Stimulated activated CD8-positive, alpha-beta memory T cell treated with anti-CD3 and anti-CD28 coated beads, Interleukin-12 subunit alpha, Interleukin-12 subunit beta, amount 100 ng/mL, for 24 hours (primary cell): ENCODE data around the gene DCPS.
"Not testable (repeated sequence)": the region's sequence is repeated elsewhere in the genome, so short reads cannot be mapped to it uniquely, and the experiment has no call there.

Experiments used
- DNase-seq: peaks from one replicate; pipeline ENCODE4 v3.0.0-alpha.2; 2020; ENCODE audit errors: extremely low read depth

DCPS gene

GRCh38 chr11:126383339-126384335 lies 79.8 kb downstream of the DCPS start:
- DNase-seq = no peak

DNA sequence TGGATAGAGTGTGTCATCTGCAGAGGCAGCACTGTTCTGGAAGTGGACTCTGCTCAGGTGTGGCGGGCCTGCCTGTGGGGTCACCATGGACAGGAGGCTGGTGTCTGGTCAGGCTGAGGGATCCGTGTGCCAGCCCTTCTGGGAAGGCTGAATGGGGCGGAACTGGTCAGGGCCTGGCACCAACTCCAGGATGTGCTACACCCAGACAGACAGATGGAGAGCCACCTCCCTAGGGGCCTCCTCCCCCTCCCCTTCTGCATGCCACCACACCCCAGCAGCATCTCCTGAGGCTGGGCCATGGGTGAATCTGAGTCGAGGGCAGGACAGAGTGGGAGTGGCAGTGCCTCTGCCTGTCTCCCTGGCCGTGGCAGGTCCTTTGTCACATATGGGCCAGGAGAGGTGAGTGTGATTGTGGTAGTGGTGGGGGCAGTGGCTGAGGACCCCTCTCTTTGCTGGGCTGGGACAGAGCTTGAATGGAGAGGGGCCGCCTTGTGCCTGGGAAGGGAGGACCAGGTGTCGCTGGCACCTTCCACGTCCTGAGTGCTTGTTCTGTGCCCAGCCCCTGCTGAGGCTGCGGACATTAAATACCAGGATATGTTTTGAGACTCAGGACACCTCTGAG lies 80.7 kb downstream of the DCPS start:
- DNase-seq = no peak

DNA sequence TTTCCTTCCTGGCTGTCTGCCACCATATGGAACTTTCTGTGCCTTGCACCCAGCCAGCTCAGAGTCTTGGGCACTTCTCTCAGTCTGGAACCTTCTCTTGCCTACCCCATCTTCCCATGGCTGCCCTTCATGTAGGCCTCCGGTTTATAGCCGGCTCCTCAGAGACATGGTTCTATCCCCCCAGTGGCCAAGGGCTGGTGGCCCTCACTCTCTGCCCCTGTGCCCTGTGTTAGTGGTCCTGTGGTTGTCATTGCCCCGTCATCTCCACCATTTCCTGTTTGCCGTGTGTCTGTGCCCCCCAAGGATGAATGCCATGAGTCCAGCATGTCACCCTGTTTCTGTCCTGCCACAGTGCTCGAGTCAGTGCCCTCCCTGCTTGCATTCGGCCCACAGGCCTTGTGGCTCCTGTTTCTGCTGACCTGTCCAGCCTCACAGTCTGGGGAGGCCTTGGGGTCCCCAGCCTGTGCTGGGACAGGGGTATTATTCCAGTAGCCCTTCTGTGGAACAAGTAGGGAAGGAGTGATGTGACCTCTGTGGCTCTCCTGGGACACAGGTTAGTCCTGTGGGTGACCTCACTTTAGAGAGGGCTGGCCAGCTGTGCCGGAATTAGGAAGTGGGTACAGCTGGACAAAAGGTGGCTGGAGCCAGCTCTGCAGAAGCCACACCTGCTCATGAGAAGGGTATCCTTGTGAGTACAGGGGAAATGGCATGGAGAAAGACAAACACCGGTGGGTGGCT lies 82.3 kb downstream of the DCPS start:
- DNase-seq = no peak

DNA sequence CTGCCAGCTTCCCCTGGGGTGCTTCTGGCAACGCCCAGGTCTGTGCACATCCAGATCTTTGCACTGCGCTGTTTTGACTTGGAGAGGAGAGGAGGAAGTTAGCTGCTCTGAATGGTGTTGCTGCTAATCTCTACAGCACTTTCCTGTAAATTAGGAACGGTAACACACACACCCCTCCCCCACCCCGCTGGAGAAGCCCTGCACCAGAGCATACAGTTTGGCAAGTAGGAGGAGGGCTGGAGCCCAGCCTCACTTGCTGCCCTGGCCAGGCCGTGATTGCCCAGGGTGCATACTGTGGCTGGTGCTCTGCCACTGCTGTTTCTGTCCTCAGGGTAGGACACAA lies 82.8 kb downstream of the DCPS start:
- DNase-seq = not testable (repeated sequence)

- DNase-seq = no peak
Observed at GRCh38 chr11:126387857-126388256, 84.0 kb downstream of the DCPS start.

DNA sequence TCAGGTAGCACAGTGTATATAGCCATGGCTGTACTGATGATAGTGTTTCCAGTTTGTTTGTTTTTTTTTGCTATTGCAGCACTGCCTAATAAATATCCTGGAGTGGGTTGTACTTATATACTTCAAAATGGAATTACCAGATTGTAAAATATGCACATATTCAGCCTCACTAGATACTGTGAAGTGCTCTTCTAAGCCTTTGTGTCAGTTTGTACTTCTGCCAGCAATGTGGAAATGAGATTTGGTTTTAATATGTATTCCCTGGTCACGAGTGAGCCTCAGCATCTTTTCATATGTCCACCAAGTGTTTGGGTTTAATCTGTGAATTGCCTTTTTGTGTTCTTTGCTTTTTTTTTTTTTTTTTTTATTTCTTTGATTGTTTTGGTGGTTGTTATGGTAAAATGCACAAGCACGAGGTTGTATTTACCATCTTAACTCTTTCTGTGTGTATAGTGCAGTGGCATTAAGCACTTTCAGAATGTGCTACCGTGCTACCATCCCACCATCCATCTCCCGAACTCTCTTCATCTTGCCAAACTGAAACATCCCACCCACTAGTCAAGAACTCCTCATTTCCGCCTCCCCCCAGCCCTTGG lies 86.5 kb downstream of the DCPS start:
- DNase-seq = no peak

DNA sequence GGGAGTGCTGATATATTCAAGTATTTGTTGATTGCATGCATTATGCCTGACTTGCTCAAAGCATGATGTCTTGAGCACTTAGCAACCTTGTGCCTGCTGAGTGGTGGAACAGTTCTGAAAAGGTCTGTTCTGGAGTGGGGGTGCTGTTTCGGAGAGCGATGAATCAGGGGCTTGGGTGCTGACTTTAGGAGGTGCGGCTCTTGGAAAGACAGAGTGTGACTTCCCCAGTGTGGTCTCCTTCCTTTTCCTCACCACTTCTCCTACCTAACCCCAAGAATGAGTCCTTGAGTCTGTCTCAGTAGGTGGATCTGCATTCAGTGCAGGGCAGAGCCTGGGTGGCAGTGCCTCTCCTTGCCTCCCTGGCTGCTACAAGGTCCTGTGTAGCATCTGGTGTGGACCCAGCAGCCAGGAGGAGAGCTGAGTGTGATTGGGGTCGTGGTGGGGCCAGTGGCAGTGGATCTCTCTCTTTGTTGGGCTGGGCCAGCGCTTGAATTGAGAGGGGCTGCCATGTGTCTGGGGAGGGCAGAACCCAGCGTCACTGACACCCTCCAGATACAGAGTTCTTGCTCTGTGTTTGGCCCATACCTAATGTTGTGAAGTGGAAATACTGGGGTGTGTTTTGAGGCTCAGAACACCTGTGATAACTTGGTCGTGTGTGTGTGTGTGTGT lies 87.6 kb downstream of the DCPS start:
- DNase-seq = no peak

DNA sequence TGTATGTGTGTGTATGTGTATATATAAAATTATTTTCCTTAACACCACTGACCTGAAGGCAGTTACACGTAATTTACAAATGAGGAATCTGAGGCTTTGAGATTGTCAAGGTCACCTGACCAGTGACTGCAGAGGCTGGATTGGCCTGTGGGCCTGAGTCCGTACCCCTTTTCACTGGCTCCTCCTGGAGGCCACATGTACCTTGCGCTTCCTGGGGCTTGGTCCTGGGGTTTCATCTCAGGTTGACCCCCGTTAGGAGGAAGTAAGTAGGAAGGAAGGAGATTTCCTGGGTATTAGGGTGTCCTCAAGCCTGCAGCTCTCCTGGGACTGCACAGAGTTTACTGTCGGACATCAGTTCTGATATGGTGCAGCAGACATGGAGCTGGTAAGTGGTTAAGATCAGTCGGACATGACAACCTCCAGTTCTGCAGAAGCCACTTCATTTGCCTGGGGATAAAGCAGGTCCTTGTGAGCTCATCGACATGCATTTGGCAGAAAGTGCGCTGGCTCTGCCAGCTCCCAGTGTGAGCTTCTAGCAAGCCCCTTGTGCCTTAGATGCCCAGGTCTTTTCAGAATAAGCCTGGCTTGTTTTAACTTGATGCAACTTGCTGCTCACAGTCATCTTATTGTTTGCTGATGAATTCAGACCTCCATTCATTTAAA lies 88.2 kb downstream of the DCPS start:
- DNase-seq = no peak

GRCh38 chr11:126392633-126393013 lies 88.8 kb downstream of the DCPS start:
- DNase-seq = no peak

DNA sequence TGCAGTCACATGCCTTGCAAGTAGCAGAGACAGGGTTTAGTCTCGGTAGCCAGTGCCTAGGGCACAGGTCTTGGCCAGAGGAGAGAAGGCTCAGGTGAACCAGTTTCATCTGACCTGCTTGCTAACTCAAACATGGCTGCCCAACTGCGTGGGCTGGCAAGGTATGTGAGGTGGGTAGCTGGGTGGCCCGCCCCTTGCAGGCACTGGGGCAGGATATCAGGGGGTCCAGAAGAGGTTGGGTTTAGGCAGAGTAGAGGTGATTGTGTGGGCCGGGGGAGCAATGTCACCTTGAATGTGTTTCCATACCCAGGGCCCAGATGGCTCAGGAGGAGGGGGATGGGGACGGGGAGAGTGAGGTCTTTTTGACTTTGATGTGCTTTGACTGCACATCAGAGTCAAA lies 89.3 kb downstream of the DCPS start:
- DNase-seq = no peak

DNA sequence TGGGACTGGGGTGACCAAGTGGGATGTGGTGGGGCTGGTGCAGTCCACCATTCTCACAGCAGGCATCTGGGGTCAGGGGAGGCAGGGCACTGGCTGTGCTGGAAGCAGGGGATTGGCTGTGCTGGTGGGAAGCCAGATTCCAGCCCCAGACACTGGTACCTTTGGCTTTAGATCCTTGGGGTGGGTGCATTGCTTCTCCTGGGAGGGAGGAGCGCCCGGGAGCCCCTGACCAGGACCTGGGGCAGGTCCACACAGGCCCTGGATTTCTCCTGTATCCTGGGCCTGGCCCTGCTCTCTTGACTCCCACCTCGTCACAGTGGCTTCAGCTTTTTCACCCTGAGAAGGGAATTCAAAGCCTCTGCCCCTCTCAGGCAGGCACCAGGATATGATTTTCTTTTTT lies 90.2 kb downstream of the DCPS start:
- DNase-seq = no peak

DNA sequence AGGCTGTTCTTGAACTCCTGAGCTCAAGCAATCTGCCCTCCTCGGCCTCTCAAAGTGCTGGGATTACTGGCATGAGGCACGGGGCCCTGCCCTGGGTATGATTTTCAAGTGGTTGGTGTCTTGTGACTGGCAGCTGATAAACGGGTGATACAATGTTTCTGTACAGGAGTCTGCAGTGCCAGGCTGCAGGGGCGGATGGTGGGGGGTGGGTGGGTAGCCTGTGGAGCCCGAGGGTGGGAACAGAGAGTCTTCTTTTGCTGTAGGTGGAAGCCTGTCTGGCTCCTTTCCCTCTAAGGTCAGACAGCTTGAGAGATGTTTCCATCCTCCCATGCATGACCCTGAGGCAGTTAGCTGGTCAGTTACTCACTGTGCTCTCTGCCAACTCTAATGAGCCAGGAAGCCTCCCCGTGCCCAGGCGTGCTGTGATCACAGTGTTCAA lies 90.8 kb downstream of the DCPS start:
- not testable (repeated sequence) for DNase-seq
